Brain microvascular endothelial cell (primary cell): ENCODE data around the gene ARHGEF37.

Experiments
- DNase-seq: peaks from one replicate; pipeline ENCODE4 v3.0.0-alpha.2; 2020
- H3K27ac ChIP-seq: fragments of 250-450 bp; sonication (Bioruptor Pico); 2 replicates; pipeline ENCODE4 v1.5.1; 2020; ENCODE audit warnings: mild to moderate bottlenecking, moderate library complexity
- H3K27me3 ChIP-seq: fragments of 250-450 bp; sonication (Bioruptor Pico); replicated peaks from 2 replicates; pipeline ENCODE4 v1.5.1; 2020; ENCODE audit warnings: mild to moderate bottlenecking
- H3K36me3 ChIP-seq: fragments of 250-450 bp; sonication (Bioruptor Pico); replicated peaks from 2 replicates; pipeline ENCODE4 v1.5.1; 2020; ENCODE audit warnings: mild to moderate bottlenecking
- H3K4me3 ChIP-seq: 2 replicates; pipeline ENCODE4 v1.5.1; 2011; ENCODE audit warnings: low read depth, mild to moderate bottlenecking, control low read depth, low read length, moderate library complexity
- CTCF ChIP-seq: IDR thresholded peaks from 2 replicates; pipeline ENCODE4 v1.5.1; 2011; ENCODE audit warnings: low read depth, mild to moderate bottlenecking, moderate library complexity, low read length, control low read depth, inconsistent platforms; ENCODE audit errors: missing control alignments
- in situ Hi-C: cut with HindIII; loops from 2 replicates; pipeline ENCODE4 v1.10.0; 2017; ENCODE audit warnings: low sequenced_read_pairs, low pct_ligation_motif_present

Gene ARHGEF37

DNA sequence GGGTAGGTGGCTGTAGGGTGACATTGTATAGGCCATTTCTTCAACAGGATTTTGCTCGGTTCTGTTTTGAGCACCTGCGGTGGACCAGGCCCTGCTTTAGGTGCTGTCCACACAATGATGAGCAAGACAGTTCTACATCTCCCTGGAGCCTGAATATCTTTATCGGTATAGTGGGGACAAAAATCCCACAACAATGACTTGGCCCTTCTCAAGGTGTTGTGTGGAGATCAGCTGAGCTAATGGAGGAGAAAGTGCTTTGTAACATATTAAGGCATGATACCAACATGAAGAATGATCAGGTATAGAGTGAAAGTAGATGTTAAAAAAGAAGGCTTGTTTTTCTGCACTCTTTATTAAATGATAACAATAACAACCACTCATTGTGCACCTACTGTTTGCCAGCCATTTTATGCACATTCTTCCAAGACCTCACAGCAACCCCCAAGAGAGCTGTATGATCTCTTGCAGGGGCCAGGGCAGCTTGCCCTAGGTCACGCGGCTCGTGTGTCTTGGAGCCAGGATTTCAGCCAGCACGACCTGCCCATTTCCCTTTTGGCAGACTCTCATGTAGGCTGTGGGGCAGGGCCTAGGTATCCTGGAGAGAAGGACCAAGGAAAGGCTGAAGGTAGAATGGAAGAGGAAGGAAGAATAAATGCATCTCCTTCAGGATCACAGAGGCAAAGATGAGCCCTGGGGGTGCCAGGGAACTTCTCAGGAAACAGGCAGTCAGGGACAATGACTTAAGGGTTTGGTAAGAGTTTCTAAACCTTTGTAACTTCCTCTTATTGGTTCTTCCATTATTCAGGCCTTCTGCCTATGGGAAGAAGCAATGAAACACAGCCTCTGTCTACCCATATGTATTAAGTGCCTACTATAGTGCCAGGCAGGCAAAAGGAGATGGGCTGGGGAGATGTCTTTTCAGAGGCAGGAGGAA lies 98.8 kb downstream of the ARHGEF37 start:
- in situ Hi-C loops, result no loop called here
- H3K27ac ChIP-seq, result no peak overlapping the region

GRCh38 chr5:149680810-149681221 lies 99.5 kb downstream of the ARHGEF37 start:
- Histone ChIP-seq H3K4me3 (no peak overlapping the region), H3K27ac (no peak overlapping the region), H3K36me3 (no peaks in the 10 kb centered on the region), H3K27me3 (peaks cover 1% of the 10 kb centered on the region)
- no peak for DNase-seq
- no peak for TF ChIP-seq CTCF
- in situ Hi-C loops, result no loop called here

More for the DNA sequence above, 98.8 kb downstream of the ARHGEF37 start:
- no peak for DNase-seq
- Histone ChIP-seq H3K4me3 (no peak overlapping the region), H3K27me3 (peaks cover 1% of the 10 kb centered on the region), H3K36me3 (no peaks in the 10 kb centered on the region)
- TF ChIP-seq CTCF, result no peak

GRCh38 chr5:149681252-149681651 lies 100.0 kb downstream of the ARHGEF37 start:
- Histone ChIP-seq H3K36me3 (no peaks in the 10 kb centered on the region), H3K27ac (no peak overlapping the region)
- no peak for TF ChIP-seq CTCF

DNA sequence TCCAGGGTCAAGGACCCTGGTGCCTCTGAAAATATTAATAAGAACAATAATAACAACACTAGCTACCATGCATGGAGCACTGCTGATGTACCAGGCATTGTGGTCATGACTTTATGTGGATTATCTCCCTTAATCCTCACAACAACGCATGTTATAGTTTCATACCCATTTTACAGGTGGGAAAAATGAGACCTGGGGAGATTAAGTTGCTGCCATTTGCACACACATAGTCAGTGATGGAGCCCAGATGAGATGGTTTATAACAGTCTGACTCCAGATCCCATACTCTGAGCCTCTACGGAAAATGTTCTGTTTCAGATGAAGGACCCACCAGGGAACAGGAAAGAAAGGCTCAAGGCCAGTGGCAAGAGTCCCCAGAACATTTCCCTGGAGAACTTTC lies 100.6 kb downstream of the ARHGEF37 start:
- TF ChIP-seq CTCF, result no peak
- Histone ChIP-seq H3K4me3 (no peak overlapping the region), H3K27ac (no peak overlapping the region), H3K36me3 (no peaks in the 10 kb centered on the region), H3K27me3 (peaks cover 1% of the 10 kb centered on the region)
- no peak for DNase-seq
- in situ Hi-C loops, result no loop called here

More at GRCh38 chr5:149681252-149681651, 100.0 kb downstream of the ARHGEF37 start:
- in situ Hi-C loops, result no loop called here
- no peak for DNase-seq
- Histone ChIP-seq H3K27me3 (peaks cover 1% of the 10 kb centered on the region), H3K4me3 (no peak overlapping the region)

DNA sequence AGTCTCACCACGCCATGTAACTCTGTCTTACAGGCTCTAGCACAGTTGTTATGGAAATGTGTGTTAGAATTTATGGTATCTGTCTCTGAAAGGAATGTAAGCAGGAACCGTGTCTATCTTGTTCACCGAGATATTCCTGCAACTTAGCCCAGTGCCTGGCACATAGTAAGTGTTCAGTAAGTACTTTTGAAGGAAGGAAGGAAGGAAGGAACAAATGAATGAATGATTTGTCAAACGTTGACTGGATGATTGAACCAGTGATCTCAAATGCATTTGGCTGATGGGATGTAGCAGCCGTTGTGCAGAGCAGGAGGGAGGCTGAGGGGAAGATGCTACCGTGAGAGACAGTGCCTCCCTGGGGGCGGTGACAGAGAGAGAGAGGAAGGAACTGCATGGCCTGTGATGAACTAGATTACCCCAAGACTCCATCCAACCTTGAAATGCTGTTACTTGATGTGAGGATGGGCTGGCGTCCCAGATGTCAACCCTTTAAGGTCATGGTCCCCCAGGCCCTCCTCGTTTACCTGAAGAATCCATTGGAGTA lies 101.3 kb downstream of the ARHGEF37 start:
- Histone ChIP-seq H3K4me3 (no peak overlapping the region), H3K27ac (no peak overlapping the region), H3K27me3 (peaks cover 1% of the 10 kb centered on the region), H3K36me3 (no peaks in the 10 kb centered on the region)
- DNase-seq, result no peak
- no peak for TF ChIP-seq CTCF
- in situ Hi-C loops, result no loop called here
